ENCODE measurements around the gene DDR2.

The DDR2 gene

GRCh38 chr1:162835157-162835899 lies 203.1 kb downstream of the DDR2 start:
- no peak for DNase-seq (ENCODE audit: low spot score)

Data from kidney capillary endothelial cell (primary cell).